Kasumi-1 (cell line): ENCODE results near the gene PRICKLE4.

Experiments used
- DNase-seq, 2 experiments: peaks; one replicate each; lab custom pipeline; 2025; lab: John Stamatoyannopoulos, UW

The PRICKLE4 gene, protein sequence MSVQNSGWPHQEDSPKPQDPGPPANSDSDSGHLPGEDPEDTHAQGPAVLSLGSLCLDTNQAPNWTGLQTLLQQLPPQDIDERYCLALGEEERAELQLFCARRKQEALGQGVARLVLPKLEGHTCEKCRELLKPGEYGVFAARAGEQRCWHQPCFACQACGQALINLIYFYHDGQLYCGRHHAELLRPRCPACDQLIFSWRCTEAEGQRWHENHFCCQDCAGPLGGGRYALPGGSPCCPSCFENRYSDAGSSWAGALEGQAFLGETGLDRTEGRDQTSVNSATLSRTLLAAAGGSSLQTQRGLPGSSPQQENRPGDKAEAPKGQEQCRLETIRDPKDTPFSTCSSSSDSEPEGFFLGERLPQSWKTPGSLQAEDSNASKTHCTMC

DNA sequence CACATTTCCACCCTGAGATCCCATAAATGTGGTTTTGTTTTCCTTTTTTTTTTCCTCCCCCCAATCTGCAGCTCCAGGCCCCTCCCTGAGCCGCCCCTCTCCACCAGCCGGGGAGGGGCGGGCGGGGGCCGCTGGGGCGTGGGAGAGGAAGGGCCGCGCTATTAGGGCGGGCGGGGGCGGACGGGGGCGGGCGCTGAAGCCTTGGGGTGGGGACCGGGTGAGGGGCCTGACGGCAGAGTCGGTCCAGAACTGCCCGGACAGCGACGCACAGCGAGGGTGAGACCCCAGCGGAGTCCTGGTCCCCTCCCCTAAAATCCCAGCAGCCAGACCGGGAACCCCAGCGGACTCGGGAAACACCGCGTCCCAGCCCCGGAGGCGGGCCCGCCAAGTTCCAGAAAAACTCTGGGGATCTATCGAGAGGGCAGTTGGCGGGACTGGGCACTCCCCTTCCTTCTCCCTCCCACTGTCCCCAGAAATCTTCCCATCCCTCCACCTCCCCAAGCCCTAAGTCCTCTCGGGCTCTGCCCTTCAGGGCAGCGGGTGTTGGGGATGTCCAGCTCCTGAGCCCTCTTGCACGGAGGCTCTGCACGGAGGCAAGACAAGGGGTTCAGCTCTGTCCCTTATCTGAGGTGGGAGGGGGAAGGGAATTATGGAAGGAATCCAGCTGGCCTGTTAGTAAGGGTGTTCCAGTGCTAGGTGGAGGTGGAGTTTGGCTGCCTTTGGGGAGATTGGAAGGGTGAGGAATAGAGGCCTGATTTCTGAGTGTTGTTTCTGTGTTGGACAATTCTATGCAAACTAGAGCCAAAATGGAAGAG is at the start of gene PRICKLE4:
TSS of gene PRICKLE4 (plus strand) at position 232 of the 815 bp plus-strand sequence. CDS start 2,692 bp downstream, outside the sequence.
- no peak for DNase-seq

DNA sequence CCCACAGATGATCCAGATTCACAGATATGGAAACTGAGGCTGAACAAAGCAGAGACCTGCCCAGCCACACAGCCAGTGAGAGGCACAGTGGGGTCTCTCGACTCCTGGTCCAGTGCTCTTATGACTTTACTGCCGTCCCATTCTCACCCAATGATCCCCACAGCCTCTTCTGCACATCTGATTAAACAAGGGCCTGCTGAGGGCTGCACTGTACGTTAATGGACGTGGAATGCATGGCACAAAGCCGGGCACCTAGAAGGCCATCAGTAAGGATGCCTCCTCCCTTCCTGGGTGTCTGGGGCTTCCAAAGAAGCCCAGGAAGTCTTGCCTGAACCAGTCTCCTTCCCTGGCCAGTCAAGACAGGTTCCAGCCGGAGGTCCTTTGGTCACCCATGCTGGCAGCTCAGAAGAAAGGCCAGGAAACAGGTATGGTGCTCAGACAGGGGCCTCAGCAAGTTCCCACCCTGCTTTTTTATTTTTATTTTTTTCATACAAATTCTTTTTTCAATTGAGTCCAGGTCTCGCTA is 49.0 kb upstream of the PRICKLE4 start:
- no peak for DNase-seq

DNA sequence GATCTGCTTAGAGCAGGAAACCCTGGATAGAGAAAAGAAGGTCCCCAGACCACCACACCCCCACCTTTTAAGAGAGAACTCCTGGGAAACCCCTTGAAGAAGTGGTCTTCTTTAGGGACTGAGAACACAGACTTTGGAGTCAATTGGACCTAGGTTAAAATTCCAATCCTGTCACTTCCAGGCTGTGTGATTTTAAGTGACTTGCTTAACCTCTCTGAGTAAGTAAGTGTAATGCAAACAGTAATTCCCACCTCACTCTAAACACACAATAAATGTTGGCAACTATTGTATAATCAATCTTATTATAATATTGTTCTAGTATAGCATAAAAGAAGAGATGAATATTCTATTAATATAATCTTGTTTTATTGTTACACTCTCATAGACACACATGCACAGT is 48.4 kb upstream of the PRICKLE4 start:
- DNase-seq: no peak

DNA sequence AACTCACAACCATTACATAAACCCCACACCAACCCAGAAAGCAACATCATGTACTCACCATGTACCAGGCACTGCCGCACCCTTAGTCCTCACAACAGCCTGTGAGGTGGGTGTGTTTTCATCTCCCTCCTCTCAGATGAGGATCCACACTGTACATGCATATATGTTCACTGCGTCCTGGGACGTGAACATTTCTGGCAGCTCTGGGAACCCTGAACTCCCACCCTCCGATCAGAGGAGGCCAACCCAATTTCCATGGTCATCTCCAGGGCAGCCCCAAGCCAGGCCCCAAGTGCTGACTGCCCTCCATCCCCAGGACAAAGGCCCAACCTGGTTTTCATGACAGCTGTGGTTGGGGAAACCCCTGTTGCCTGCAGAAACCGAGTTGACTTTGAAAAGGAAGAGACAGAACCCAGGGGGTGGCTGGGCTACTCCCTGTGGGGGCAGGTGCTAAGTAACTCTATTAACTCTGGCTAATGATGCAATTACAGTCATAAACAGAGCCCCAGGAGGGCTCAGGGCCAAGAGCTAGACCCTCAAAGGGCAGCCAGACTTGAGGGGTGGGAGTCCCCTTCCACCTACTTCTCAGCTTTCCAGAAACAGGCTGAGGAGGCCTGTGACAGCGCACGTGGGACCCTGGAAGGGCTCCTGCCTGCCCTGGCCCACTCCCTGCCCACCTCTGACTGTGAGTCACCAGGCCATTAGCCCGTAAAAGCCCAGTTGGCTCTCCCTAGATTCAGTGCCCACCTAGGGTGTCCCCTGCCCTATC is 47.8 kb upstream of the PRICKLE4 start:
- no peak for DNase-seq

DNA sequence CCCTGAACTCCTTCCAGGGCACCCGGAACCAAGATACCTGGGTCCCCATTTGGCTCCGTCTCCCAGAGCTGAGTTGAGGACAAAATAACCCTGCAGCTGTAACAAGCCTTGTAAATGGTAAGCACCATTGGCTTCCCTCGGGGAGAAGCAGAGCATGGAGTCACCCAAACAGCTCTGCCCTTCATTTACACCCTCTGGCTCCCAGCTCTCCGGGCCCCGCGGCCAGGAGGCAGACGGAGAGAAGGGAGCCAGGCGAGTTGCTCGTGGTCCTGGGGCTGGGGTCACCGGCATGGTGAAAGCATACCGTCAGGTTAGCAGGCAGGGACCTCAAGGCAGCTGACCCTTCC is 47.2 kb upstream of the PRICKLE4 start:
- DNase-seq: no peak

DNA sequence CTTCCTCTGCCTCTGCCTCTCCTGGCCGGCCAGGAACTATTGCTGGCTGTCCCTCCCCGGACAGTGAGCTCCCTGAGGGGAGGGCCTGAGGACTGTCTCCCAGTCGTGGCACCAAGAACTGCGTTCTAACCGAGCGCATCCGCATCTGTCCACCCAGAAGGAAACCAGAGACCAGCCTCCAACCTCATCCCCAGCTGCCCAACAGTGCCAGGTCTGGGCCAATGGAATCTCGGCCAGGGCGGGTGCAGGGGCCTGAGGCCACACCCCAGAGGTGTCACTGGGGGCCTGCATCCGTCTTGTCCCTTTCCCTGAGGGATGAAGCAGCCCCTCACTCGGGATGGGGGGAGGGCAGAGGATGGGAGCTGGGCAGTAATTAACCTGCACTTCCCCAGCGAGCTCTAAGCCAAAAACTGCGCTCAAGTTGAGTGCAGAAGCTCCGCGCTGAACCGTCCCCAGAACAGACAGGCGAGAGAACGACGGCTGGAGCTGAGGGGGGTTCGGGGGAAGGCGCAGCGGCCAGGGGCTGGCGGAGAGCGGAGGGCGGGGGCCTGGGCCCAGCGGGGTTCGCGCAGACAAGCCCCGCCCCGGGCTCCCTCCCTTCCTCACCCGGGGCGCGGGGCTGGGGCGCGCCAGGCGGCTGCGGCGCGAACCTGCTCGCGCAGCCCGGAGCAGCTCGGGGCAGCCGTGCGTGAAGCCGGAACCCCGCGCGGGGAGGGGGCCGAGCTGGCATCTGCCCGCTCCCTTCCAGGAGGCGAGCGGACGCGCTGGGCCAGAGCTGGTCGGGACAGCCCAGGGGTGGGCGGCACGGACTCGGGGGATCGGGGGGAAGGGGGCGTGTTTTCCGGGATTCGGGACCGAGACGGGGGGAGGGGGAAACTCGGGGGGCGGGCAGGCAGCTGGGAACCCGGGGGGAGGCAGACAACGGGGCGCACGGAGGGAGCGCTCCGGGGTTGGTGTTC is 46.6 kb upstream of the PRICKLE4 start:
- DNase-seq: peak; percentile 42 to 56

DNA sequence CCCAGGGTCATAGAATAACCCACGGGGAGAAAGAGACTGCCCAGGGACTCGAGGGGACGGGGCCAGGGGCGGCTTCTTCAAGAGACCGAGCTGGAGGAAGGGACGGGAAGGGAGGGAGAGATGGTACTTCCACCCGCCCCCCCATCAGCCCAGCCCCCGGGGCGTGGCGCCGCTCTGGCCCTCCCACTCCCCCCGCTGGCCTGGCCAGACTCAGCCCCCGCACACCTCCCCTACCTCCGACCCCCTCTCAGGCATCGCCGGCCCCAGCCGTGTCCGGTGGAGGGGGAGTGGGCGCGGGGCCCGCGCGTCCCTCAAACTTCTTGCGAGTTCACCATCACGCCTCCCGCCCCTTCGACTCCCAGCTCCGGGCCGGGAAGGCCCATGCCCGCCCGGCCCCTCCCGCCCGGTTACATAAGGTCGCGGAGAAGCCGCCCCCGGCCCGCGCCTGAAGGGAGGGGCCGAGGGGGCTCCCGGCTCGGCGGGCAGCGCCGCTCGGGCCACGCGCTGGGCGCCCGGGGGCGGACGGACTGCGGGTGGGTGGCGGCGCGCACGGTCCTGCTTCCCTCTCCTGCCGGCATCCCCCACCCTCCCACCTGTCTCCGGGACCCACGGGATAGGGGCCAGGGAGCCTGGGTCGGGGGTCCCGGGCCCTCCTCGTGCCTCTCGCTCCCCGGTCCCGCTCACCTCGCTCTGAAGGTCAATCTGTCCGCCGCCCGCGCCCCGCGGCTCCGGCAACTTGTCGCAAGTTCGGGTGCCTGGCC is 45.7 kb upstream of the PRICKLE4 start:
- DNase-seq: peak; percentile 60 to 61

DNA sequence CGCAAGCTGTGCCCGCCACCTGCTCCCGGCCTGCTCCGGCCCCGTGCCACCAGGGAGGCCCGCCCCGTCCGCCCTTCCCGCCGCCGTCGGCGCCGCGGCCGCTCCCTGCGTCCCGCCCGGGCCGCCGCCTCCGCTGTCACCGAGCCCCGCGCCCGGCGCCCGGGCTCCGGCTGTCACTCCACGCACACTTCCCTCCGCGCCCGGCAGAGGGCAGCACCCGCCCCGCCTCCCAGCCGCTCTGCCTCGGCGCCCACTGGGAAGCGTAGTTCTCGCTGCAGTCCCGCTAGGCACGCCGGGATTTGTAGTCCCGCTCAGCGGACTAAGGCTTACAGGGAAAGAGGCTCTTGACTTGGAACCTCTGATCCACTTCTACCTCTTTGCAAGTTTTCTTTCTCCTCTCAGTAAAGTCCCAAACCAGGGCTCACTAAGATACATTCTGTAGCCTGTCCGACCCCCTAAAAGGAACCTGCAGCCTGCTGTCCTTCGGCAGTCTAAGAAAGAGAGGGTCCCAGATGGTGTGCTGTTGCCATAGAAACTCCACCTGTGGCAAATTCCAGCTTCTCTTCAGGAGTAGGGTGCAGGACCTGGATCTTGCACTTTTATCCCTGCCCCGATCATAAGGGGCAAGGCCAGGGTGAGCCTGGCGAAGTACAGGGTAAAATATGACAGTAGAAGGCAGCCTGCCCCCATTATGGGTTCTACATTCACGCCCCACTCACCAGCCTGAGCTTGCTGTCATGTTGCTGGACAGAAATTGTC is 45.0 kb upstream of the PRICKLE4 start, which contains the start of gene TFEB:
TSS of gene TFEB (minus strand) at position 182 of the 759 bp plus-strand sequence. CDS start 44,395 bp downstream, outside the sequence.
- DNase-seq: peak; percentile 81 to 86

DNA sequence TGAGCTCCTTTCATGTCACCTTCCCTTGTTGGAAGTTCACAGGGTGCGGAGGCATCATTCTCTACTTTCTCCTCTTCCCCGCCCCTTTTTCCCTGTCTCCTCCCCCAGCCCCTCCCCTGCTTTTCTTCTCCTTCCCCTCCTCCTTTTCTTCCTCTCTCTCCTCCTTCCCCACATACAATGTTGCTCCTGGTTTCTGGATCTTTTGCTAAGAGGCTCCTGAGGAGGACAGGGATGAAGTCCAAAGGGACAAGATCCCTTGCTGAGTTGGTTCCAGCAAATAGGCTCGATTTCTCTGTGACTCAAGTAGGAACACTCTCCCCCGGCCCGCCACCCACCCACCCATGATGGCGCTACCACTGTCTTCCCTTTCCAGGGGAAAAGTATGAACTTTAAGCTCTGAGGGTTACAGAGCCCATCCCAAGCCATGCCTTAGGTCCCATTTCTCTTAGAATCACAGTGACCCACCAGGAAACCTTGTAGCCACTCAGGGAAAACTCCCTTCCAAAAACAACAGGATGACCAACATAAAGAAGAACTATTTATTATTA is 44.3 kb upstream of the PRICKLE4 start:
- no peak for DNase-seq

DNA sequence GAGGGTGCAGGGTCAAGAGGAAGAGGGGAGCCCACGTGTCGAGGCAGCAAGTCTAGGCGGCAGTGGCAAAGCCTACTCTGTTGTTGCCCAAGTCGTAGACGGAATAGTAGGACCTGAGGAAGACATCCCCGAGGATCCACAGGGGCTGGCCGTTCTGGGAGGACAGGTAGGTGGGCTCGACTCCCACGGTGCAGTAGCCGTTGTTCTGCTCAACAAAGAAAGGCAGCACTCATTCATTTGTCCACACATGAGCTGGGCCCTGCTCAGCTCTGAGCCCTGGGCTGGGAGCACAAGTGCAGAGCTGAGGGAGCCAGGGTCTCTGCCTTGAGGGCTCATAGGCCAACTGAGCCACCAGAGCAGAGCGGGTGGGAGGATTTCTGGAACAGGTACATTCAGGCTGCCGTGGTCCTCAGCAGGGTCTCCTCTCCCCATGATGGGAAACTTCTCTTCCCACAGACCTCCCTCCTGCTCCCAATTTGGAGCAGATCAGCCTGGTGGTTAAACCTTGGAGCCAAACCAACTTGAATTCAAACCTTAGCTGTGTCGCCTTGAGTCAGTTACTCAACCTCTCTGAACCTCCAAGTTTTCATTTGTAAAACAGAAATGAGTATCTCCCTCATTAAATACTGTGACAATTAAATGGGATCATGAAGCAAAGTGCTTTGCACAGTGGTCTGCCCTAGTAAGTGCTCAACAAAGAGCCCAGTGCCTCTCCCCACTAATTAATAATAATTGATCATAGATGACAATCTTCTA is 43.6 kb upstream of the PRICKLE4 start:
- DNase-seq: no peak

DNA sequence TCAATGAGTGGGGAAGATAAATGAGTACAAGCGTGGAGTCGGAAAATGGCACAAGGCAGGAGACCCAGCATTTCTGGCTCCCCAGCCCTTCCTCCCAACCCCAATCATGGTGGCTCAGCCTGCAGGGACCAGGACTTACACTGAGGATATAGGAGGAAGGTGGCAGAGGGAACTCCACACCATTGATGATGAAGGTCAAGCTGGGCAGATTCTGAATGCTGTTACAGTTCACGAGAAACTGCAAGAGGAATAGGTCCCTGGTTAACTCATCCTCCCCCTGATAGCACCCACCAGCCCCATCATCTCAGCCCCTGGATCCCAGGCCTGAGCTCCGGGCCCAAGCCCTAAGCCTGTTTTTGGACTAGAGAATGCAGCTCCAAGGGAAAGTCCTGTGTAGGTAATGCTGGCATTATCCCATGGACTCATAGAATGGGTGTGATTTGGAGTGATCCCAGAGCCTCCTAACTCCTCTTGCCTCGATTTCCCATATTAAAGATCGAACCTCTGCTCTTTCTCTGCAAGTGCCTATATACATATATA is 42.9 kb upstream of the PRICKLE4 start:
- no peak for DNase-seq

DNA sequence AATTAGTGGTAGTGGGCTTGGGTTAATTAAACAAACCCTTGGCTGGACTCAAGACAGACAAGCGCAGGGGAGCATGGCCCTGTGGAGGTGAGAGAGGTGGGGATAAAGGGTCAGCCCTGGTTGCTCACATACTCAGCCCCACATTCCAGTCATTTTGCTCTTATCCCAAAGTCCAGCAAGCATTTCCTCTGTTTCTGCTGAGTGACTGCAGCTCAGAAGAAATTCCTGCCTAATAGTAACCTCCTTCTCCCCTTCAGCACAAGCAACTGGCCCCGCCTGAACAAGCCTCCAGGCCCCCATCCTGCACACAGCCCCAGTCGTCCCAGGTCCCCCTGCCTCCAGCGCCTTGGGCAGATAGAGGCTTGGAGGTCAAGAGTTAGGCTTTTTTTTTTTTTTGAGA is 41.5 kb upstream of the PRICKLE4 start:
- DNase-seq: no peak

DNA sequence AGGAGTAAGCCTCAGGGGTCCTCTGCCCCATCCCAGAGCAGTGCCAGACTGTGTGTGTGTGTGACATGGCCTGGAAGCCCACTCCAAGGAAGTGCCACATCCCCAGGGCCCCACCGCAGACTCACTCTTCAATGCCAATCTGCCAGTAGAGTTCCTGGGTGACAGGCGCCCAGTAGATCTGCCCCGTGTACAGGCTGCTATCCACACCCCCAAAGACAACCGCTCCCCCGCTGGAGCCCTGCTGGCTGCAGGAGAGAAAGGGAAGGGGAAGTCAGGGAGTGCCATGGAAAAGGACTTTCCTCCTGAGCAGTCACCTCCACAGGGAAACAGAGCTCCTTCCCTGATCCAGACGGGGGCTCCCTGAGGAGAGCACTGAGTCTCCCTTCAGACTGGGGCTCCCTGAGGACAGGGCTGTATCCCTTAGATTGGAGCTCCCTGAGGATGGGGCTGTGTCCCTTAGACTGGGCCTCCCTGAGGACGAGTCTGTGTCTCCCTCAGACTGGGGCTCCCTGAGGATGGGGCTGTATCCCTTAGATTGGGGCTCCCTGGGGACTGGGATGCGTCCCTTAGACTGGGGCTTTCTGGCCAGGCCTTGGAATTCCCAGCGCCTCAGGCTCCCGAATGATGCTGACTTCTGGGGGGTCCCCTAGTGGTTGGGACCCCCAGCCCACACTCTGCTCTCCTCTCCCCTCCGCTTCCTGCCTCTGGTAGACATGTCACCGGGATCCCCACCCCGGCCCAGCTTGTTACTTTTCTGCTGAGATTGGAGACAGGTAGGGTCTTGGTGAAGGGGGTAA is 40.0 kb upstream of the PRICKLE4 start:
- no peak for DNase-seq

DNA sequence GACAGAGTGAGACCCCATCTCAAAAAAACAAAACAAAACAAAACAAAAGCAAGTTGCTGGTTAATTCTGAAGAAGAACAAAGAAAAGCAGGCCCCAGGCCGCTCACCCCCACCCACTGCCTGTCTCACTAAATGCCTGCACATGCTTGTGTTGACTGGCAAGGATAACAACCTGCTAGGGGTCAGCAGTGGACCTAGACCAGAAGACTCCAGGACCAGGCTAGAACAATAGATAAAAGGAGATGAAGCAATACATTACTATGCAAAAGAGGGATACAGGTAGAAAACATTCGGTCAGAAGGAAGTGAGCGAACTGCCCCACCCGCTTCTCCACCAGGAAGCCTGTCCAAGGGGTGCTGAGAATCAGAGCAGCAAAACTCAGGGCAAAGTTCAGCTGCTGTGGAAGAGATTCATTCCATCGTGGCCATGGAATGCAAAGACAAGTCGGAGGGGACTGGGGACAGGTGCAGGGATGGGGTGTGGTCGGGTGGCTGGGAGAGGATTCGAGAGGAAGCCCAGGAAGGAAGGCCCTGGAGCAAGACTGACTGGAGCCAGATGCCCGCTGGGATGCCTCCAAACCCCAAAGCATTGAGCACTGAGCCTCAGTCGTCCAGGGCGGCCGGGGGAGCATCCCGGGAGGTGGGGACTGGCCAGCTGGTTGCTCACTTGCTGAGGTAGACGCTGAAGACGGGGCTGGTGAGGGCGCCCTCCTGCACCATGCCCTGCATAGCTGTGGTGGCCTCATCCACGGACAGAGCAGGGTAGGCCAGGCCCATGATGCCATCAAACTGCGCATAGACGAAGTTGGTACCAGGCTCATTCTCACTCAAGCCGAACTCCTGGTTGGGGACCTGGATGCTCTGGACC is 38.7 kb upstream of the PRICKLE4 start:
- no peak for DNase-seq

DNA sequence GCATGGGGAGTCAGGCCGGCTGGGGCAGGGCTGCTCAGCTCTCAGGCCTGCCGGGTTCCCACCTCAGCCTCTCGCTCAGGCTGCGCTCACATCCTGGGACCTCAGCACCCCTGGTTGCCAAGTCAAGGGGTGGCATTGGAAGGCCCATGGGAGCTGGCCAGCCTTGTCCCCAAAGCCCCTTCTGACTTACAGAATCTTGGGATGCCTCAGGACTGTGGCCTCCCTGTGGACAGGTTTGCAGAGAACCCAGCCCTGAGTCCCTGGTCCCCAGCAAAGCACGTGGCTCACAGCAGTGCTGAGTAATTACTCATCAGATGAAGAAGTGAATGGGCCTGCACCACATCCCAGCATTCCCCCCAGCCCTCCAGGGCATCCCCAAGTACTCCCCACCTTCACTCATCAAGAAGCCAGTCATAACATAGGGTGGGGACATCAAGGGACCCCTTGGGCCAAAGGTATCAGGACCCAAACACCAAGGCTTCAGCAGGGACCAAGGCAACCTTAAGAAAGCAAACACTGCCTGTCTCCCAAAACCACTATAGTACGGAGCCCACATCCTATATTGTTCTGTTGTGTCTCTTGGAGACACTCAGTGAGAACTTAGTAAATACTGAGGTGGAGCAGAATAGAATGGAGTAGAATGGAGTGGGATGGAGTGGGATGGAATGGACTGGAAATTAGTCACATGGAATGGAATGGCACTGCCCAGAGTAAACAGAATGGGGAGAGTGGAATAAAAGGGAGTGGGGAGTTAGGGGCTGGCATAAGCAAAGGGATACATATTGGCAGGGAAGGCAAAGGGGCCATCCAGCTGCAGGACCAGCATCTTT is 37.0 kb upstream of the PRICKLE4 start:
- DNase-seq: no peak
